Mesenchymal stem cell (in vitro differentiated cells and primary cell): ENCODE results near the gene HDAC3.

Experiments
- DNase-seq: peaks from one replicate; pipeline ENCODE4 v3.0.0-alpha.2; 2013
- H2AFZ ChIP-seq: one replicate; pipeline ENCODE4 v1.6.1; 2013; ENCODE audit warnings: low read depth, mild to moderate bottlenecking, control low read depth, inconsistent platforms, low read length, moderate library complexity
- H2AK5ac ChIP-seq: 2 replicates; pipeline ENCODE4 v1.6.1; 2013; ENCODE audit warnings: low read length, moderate library complexity, mild to moderate bottlenecking, inconsistent platforms; ENCODE audit not compliant: severe bottlenecking
- H2BK120ac ChIP-seq: one replicate; pipeline ENCODE4 v1.6.1; 2013; ENCODE audit warnings: low read depth, mild to moderate bottlenecking, inconsistent platforms, low read length, moderate library complexity
- H2BK12ac ChIP-seq, 2 experiments: one replicate each; pipeline ENCODE4 v1.6.1; 2013; ENCODE audit warnings: inconsistent platforms in 2 of 2, low read length in 2 of 2, mild to moderate bottlenecking in 2 of 2, moderate library complexity in 2 of 2, control low read depth in 1 of 2
- H2BK15ac ChIP-seq: one replicate; pipeline ENCODE4 v1.6.1; 2013; ENCODE audit warnings: mild to moderate bottlenecking, low read depth, inconsistent platforms; ENCODE audit not compliant: poor library complexity, severe bottlenecking
- H2BK5ac ChIP-seq: 2 replicates; pipeline ENCODE4 v1.6.1; 2013; ENCODE audit warnings: low read depth, mild to moderate bottlenecking, low read length, control low read depth, inconsistent platforms; ENCODE audit not compliant: poor library complexity, severe bottlenecking
- H3K14ac ChIP-seq, 2 experiments: one replicate each; pipeline ENCODE4 v1.6.1; 2013; ENCODE audit warnings: inconsistent platforms in 2 of 2, low read length in 2 of 2, control low read depth in 1 of 2, mild to moderate bottlenecking in 1 of 2, moderate library complexity in 1 of 2
- H3K18ac ChIP-seq, 2 experiments: one replicate each; pipeline ENCODE4 v1.6.1; 2013; ENCODE audit warnings: inconsistent platforms in 2 of 2, low read length in 2 of 2, control low read depth in 1 of 2, low read depth in 1 of 2, mild to moderate bottlenecking in 1 of 2
- H3K23ac ChIP-seq, 2 experiments: one replicate each; pipeline ENCODE4 v1.6.1; 2013; ENCODE audit warnings: inconsistent platforms in 2 of 2, low read length in 2 of 2, mild to moderate bottlenecking in 2 of 2, moderate library complexity in 2 of 2, control low read depth in 1 of 2
- H3K27ac ChIP-seq: 2 replicates; pipeline ENCODE4 v1.5.1; 2013; ENCODE audit warnings: mild to moderate bottlenecking, moderate library complexity, low read length, control low read depth, inconsistent platforms; ENCODE audit not compliant: poor library complexity, severe bottlenecking
- H3K27me3 ChIP-seq, 2 experiments: 2 replicates each; pipeline versions ENCODE4 v1.6.1 to v1.7.0; 2013; ENCODE audit warnings: low read length in 2 of 2, mild to moderate bottlenecking in 2 of 2, moderate library complexity in 2 of 2, control low read depth in 1 of 2, inconsistent platforms in 1 of 2; ENCODE audit not compliant: control insufficient read depth in 1 of 2, insufficient read depth in 1 of 2
- H3K36me3 ChIP-seq, 2 experiments: 2 replicates each; pipeline versions ENCODE4 v1.6.1 to v1.7.0; 2013; ENCODE audit warnings: low read length in 2 of 2, control low read depth in 1 of 2, inconsistent platforms in 1 of 2, low read depth in 1 of 2, mild to moderate bottlenecking in 1 of 2; ENCODE audit not compliant: insufficient read depth in 2 of 2, control insufficient read depth in 1 of 2
- H3K4ac ChIP-seq, 2 experiments: one replicate each; pipeline ENCODE4 v1.6.1; 2013; ENCODE audit warnings: inconsistent platforms in 2 of 2, low read length in 2 of 2, mild to moderate bottlenecking in 2 of 2, moderate library complexity in 2 of 2, control low read depth in 1 of 2, low read depth in 1 of 2
- H3K4me1 ChIP-seq: 2 replicates; pipeline ENCODE4 v1.6.1; 2013; ENCODE audit warnings: low read depth, low read length, control low read depth; ENCODE audit not compliant: control insufficient read depth, insufficient read depth
- H3K4me2 ChIP-seq: 2 replicates; pipeline ENCODE4 v1.6.1; 2013; ENCODE audit warnings: low read length, mild to moderate bottlenecking, inconsistent platforms; ENCODE audit not compliant: poor library complexity, severe bottlenecking
- H3K4me3 ChIP-seq, 2 experiments: 2 replicates each; pipeline versions ENCODE4 v1.5.1 to v1.7.0; 2013; ENCODE audit warnings: low read length in 2 of 2, mild to moderate bottlenecking in 2 of 2, control low read depth in 1 of 2, low read depth in 1 of 2; ENCODE audit not compliant: insufficient read depth in 1 of 2
- H3K79me1 ChIP-seq: replicated peaks from 2 replicates; pipeline ENCODE4 v1.6.1; 2013; ENCODE audit warnings: mild to moderate bottlenecking, control low read depth, low read length, inconsistent platforms; ENCODE audit not compliant: poor library complexity, severe bottlenecking
- H3K9ac ChIP-seq: 2 replicates; pipeline ENCODE4 v1.7.0; 2013; ENCODE audit warnings: mild to moderate bottlenecking, low read length, moderate library complexity
- H3K9me3 ChIP-seq: 2 replicates; pipeline ENCODE4 v1.7.0; 2013; ENCODE audit warnings: mild to moderate bottlenecking, low read length; ENCODE audit not compliant: control insufficient read depth
- H4K8ac ChIP-seq: one replicate; pipeline ENCODE4 v1.6.1; 2013; ENCODE audit warnings: inconsistent platforms, mild to moderate bottlenecking, low read length, moderate library complexity
- H4K91ac ChIP-seq: one replicate; pipeline ENCODE4 v1.6.1; 2013; ENCODE audit warnings: mild to moderate bottlenecking, low read length, inconsistent platforms
- WGBS: methylation state at CpG from one replicate; pipeline ENCODE4 v1.1.7; 2013; ENCODE audit warnings: mixed read lengths; 5-methylcytosine and 5-hydroxymethylcytosine counted together

HDAC3 gene

DNA sequence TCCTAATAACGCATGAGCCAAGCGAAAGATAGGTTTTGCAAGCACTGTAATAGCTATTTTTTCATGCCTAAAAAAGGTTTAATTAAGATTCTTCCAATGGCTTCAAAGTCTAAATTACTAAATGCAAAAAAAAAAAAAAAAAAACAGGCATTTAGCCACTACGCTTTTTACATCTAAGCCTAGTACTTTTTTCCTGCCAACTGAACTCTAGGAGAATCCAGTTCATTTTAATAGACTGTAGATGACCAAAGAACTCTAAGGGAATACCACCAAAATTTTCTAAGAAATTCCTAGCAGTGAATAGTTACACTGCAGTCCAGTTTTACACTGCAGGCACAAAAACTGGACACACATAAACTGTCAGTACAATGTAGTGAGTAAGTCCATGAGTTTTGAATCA is 27.6 kb downstream of the HDAC3 start:
- Histone ChIP-seq H4K91ac (no peak overlapping the region), H3K4ac (no peak overlapping the region), H2AFZ (no peak overlapping the region), H2AK5ac (no peak overlapping the region), H2BK15ac (no peak overlapping the region), H2BK12ac (no peak overlapping the region), H3K23ac (no peak overlapping the region), H2BK120ac (no peak overlapping the region), H3K4me1 (peaks cover 3% of the 10 kb centered on the region), H3K79me1 (peaks cover 19% of the 10 kb centered on the region), H3K14ac (no peak overlapping the region), H3K4me3 (no peak overlapping the region), H4K8ac (no peak overlapping the region), H3K27ac (no peak overlapping the region), H3K9ac (no peak overlapping the region), H3K4me2 (no peak overlapping the region), H3K18ac (no peak overlapping the region), H3K36me3 (no peaks in the 10 kb centered on the region), H3K9me3 (no peaks in the 10 kb centered on the region), H3K27me3 (no peaks in the 10 kb centered on the region), H2BK5ac (no peak overlapping the region)
- WGBS, result 100% methylated on average over 1 of the region's 3 CpGs
- no peak for DNase-seq

DNA sequence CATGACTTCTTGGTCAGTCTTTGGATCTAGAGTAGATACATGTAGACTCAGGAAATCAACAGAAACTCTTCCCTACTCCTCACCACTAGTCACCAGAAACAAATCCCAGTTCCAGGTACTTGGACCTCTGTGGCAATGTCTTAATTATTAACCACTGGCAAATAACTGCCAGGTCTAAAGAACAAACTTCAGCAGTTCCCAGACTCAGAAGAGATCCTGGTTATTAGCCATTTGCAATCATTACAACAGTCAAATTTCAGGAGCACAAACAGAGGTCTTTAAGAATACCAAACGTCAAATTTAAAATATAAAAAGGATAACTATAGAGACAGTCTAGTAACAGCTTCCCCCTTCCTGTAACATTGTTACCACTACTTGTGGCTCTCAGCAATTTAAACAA is 28.1 kb downstream of the HDAC3 start:
- H3K14ac ChIP-seq, result no peak overlapping the region
- no peak overlapping the region for H3K9ac ChIP-seq
- H3K4me3 ChIP-seq, result no peak overlapping the region
- H2BK12ac ChIP-seq, result no peak overlapping the region
- H4K91ac ChIP-seq, result no peak overlapping the region
- no CpG with 5 or more reads among the region's 1 CpG for WGBS
- no peak overlapping the region for H3K18ac ChIP-seq
- no peaks in the 10 kb centered on the region for H3K27me3 ChIP-seq
- H3K79me1 ChIP-seq, result peaks cover 20% of the 10 kb centered on the region
- H2AFZ ChIP-seq, result no peak overlapping the region
- H2BK120ac ChIP-seq, result no peak overlapping the region
- H3K4me2 ChIP-seq, result no peak overlapping the region
- no peak for DNase-seq
- H2BK15ac ChIP-seq, result no peak overlapping the region
- no peak overlapping the region for H3K23ac ChIP-seq
- no peak overlapping the region for H2AK5ac ChIP-seq
- H3K27ac ChIP-seq, result no peak overlapping the region
- H4K8ac ChIP-seq, result no peak overlapping the region
- H3K4me1 ChIP-seq, result peaks cover 6% of the 10 kb centered on the region
- H3K36me3 ChIP-seq, result no peaks in the 10 kb centered on the region
- no peak overlapping the region for H3K4ac ChIP-seq
- H3K9me3 ChIP-seq, result no peaks in the 10 kb centered on the region
- H2BK5ac ChIP-seq, result no peak overlapping the region

DNA sequence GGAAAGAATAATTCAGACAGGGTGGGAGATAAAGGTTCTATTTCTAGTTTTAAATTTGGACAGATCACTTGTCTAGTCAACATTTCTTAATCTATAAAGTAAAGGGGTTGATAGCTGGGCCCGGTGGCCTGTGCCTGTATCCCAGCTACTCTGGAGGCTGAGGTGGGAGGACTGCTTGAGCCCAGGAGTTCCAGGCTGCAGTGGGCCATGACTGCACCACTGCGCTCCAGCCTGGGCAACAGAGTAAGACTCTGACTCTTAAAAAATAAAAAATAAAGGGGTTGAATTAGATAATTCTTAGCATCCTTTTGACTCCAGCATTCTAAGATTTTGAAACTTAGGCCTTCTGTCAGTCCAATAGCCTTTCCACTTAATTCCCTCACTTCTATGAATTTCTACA is 28.6 kb downstream of the HDAC3 start:
- 95% methylated on average over 2 of the region's 2 CpGs for WGBS
- Histone ChIP-seq H2AFZ (no peak overlapping the region), H4K91ac (no peak overlapping the region), H3K4me1 (peaks cover 6% of the 10 kb centered on the region), H2BK120ac (no peak overlapping the region), H3K4me3 (no peak overlapping the region), H3K36me3 (no peaks in the 10 kb centered on the region), H3K14ac (no peak overlapping the region), H2BK15ac (no peak overlapping the region), H3K9me3 (no peaks in the 10 kb centered on the region), H3K23ac (no peak overlapping the region), H3K4me2 (no peak overlapping the region), H3K4ac (no peak overlapping the region), H2AK5ac (no peak overlapping the region), H2BK12ac (no peak overlapping the region), H3K9ac (no peak overlapping the region), H3K27me3 (no peaks in the 10 kb centered on the region), H4K8ac (no peak overlapping the region), H3K18ac (no peak overlapping the region), H3K27ac (no peak overlapping the region), H3K79me1 (peaks cover 20% of the 10 kb centered on the region), H2BK5ac (no peak overlapping the region)
- no peak for DNase-seq

DNA sequence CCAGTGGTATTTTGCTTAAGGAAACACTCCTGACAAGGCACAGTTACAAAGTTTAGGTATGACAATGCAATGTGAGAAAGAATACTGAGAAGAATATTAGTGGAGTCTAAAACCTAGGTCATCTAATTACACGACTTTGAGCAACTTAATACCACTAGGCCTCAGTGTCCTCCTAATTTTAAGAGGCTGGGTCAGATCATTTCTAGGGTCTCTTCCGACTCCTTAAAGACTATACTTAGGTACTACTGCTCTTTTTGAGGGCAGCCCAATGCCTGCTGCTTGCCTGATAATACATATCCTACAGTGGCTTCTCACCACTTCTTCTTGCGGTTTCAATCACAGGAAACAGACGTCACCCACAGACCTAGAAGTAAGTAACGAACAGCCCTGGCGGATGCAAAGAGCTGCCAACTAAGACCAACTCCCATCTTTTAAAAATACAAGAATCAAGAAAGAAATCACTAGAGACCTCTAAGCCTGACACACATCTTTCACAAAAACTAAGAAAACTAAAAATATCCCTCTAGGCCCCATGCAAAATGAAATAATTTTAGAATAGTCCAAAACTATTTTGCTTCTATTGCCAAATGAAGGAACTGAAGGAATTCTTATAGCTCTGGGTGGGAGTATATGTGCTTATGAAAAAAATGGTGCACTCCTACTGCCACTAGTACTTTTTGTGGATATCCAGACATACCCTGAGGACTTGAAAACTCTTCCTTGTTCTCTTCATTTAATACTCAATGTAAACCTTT is 30.9 kb downstream of the HDAC3 start:
- no peak overlapping the region for H2AK5ac ChIP-seq
- H4K8ac ChIP-seq, result peak overlapping the region; percentile 77
- no peak overlapping the region for H3K14ac ChIP-seq
- H3K4ac ChIP-seq, result no peak overlapping the region
- peaks cover 6% of the 10 kb centered on the region for H3K4me1 ChIP-seq
- H3K9ac ChIP-seq, result peak overlapping the region; percentile 82
- 90% methylated on average over 6 of the region's 6 CpGs for WGBS
- no peak overlapping the region for H3K23ac ChIP-seq
- no peak overlapping the region for H3K18ac ChIP-seq
- H3K79me1 ChIP-seq, result peaks cover 19% of the 10 kb centered on the region
- H2BK120ac ChIP-seq, result peak overlapping the region; percentile 5
- no peaks in the 10 kb centered on the region for H3K9me3 ChIP-seq
- peak; percentile 21 for DNase-seq
- no peak overlapping the region for H3K27ac ChIP-seq
- H3K27me3 ChIP-seq, result no peaks in the 10 kb centered on the region
- H2BK12ac ChIP-seq, result no peak overlapping the region
- no peak overlapping the region for H2BK5ac ChIP-seq
- H2AFZ ChIP-seq, result no peak overlapping the region
- H3K36me3 ChIP-seq, result no peaks in the 10 kb centered on the region
- H3K4me2 ChIP-seq, result no peak overlapping the region
- H2BK15ac ChIP-seq, result no peak overlapping the region
- H3K4me3 ChIP-seq, result no peak overlapping the region
- H4K91ac ChIP-seq, result peak overlapping the region; percentile 39
